Diencephalon (tissue), 1 donor: ENCODE results near the gene PI16. TPM values are rescaled to one million over a fixed set of nuclear protein-coding genes. Genes with fewer than 3 reads are reported as not detected.

Source experiments
- total RNA-seq: library from RNA; depleted of rRNA; stranded (reverse); fragments of >200 nt; gene quantifications from one replicate; pipeline ENCODE4 v1.2.3, GENCODE V29; 2014

Gene PI16, protein sequence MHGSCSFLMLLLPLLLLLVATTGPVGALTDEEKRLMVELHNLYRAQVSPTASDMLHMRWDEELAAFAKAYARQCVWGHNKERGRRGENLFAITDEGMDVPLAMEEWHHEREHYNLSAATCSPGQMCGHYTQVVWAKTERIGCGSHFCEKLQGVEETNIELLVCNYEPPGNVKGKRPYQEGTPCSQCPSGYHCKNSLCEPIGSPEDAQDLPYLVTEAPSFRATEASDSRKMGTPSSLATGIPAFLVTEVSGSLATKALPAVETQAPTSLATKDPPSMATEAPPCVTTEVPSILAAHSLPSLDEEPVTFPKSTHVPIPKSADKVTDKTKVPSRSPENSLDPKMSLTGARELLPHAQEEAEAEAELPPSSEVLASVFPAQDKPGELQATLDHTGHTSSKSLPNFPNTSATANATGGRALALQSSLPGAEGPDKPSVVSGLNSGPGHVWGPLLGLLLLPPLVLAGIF
- 1.2 TPM for total RNA-seq

GRCh38 chr6:36954262-36954931 lies at the start of gene PI16:
PI16 (plus strand) TSS chr6:36954738; CDS start chr6:36954761, 23 bp downstream.

DNA sequence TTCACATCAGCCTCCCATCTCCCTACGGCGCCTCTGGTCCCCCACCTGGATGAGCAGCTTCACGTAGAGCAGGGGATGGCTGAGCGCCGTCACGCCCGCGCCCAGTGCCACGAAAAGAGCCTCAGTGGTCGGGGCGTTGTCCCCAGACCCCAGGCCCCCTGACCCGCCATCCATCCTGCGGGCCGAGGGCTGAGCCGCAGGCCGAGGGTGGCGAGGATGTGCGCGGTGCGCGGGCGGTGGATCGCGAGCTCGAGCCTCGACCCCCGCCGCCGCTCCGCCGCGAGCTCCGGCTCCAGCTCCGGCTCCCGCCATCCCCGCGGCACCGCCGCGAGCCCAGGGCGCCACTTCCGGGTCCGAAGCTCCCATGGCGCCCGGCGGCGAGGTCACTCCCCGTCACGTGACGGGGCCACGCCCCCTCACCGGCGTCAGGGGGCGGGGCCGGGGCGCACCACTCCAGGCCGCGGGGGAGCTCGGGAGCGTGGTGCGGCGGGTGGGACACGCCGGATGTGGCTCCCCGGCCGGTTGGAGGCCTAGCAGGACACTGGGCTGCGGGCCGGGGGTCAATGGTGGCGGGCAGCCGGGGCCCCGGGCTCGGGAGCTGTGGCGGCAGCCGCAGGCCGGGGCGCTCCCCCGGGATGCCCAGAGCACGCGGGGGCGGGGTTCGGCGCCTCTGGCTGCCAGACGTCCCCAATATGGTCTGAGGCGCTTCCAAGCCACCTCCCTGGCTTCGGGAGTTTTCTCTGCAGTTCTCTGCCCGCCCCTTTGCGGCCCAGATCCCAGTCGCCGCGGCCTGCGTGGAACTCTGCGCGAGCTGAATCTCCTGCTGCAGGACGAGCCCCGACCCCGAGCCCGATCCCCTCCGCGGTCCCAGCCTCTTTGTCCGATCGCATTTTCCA lies 31.5 kb downstream of the PI16 start, which contains the start of gene MTCH1:
MTCH1 (minus strand) TSS at position 389 of the 896 bp plus-strand sequence; CDS start at position 366, 23 bp downstream.

DNA sequence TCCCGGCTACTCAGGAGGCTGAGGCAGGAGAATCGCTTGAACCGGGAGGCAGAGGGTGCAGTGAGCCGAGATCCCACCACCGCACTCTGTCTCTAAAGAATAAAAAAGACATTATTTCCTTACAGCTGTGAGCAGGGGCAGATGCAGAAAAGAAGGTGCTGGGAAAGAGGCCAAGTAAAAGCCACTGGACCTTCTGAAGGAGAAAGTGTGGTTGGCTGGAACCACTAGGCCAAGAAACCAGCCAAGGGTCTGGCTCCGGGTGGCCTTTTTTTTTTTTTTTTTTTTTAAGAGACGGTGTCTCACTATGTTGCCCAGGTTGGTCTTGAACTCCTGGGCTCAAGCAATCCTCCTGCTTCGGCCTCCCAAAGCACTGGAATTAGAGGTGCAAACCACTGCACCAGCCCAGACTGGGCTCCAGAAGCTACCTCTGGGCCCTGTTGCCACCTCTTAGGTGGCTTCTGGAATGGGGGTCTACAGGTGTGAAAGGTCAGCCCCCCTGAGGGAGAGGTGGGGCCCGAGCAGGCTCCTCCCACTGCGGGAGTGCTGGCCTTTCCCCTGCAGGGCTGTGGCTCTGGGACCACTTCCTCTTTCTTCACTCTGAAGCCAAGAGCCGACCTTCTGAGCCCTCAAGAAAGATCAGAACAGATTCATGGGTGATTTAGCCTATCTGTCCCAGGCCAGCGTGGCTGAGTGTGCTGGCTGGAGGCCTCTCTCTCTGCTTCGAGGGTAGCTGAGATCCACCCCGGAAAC lies 50.7 kb downstream of the PI16 start, which contains the start of gene FGD2:
FGD2 (plus strand) TSS at position 595 of the 750 bp plus-strand sequence. CDS start 163 bp downstream, outside the sequence.

Other genes starting within 250 kb of the PI16 start
- 36.0 TPM for gene CPNE5, start 115.3 kb upstream of the PI16 start, total RNA-seq
- gene PPIL1, start 79.9 kb upstream of the PI16 start, total RNA-seq = 47.3 TPM
- 38.3 TPM for gene C6orf89, start 68.8 kb upstream of the PI16 start, total RNA-seq
- 201 TPM for gene MTCH1, start 31.5 kb downstream of the PI16 start, total RNA-seq
- gene FGD2, start 50.9 kb downstream of the PI16 start, total RNA-seq = 3.2 TPM
- gene PIM1, start 215.4 kb downstream of the PI16 start, total RNA-seq = 14.5 TPM